Liver (tissue), 3 donors: ENCODE data around the gene RAD51B.

Source experiments
- ATF3 ChIP-seq: IDR thresholded peaks from 2 replicates; pipeline ENCODE4 v1.6.1; 2016; ENCODE audit warnings: antibody characterized with exemption
- CTCF ChIP-seq: fragments of 150-350 bp; IDR thresholded peaks from 2 replicates; pipeline ENCODE4 v1.5.1; 2017; ENCODE audit warnings: improper control_type of control experiment, low read depth, low read length; ENCODE audit not compliant: missing input control
- GABPA ChIP-seq, 2 donors: IDR thresholded peaks in 1 of 2; conservative IDR thresholded peaks in 1 of 2; 2 replicates each; pipeline ENCODE4 v1.6.1; 2016; ENCODE audit warnings: antibody characterized with exemption in 2 of 2, mild to moderate bottlenecking in 1 of 2, moderate library complexity in 1 of 2
- SP1 ChIP-seq: IDR thresholded peaks from 2 replicates; pipeline ENCODE4 v1.6.1; 2018; ENCODE audit warnings: antibody characterized with exemption, mild to moderate bottlenecking
- TAF1 ChIP-seq: conservative IDR thresholded peaks from 2 replicates; pipeline ENCODE4 v1.6.1; 2016; ENCODE audit warnings: antibody characterized with exemption, mild to moderate bottlenecking
- TF ChIP-seq, protein P1 (sequence below): IDR thresholded peaks from 2 replicates; pipeline ENCODE4 v1.6.1; 2016; ENCODE audit warnings: antibody characterized with exemption
- TF ChIP-seq, protein P2 (sequence below): IDR thresholded peaks from 2 replicates; pipeline ENCODE4 v1.6.1; 2016; ENCODE audit warnings: antibody characterized with exemption, mild to moderate bottlenecking
- donor health status: healthy.
- donor health status: healthy.

DNA sequence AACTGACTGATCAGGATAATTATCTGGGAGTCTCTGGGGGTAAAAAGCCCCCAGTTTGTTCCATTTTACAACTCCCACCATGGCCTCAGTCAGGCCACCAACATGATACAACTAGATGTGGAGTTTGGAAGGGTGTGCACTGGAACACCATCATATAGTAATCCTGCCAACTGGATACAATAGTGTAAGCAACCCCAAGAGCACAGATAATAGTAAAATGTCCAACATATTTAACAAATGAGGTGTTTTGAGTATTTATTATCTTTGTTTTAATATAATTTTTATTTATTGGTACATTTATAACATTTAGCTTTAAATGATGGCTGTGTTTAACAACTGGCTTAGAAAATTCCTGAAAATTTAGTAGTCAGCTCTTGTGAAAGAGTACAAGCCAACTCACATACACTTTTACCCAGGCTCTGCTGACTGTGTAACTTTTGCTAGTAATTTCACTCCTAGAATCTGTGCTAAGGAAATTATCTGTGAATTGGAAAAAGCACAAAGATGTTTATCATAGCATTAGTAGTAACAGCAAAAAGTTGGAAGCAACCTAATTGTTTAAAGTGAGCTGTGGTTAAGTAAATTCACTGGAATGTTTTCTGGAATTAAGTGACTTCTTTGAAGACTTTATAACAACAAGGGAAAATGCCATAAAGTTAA lies 196.8 kb downstream of the RAD51B start:
- TF ChIP-seq CTCF (no peak), ATF3 (no peak), GABPA (IDR thresholded peaks at IDR 0.05 in 1 of 2, conservative IDR thresholded peaks at IDR 0.05 in 1 of 2) (no peak), TAF1 (no peak), SP1 (no peak)
- TF ChIP-seq, protein P1, sequence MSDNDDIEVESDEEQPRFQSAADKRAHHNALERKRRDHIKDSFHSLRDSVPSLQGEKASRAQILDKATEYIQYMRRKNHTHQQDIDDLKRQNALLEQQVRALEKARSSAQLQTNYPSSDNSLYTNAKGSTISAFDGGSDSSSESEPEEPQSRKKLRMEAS, result no peak
- TF ChIP-seq, protein P2, sequence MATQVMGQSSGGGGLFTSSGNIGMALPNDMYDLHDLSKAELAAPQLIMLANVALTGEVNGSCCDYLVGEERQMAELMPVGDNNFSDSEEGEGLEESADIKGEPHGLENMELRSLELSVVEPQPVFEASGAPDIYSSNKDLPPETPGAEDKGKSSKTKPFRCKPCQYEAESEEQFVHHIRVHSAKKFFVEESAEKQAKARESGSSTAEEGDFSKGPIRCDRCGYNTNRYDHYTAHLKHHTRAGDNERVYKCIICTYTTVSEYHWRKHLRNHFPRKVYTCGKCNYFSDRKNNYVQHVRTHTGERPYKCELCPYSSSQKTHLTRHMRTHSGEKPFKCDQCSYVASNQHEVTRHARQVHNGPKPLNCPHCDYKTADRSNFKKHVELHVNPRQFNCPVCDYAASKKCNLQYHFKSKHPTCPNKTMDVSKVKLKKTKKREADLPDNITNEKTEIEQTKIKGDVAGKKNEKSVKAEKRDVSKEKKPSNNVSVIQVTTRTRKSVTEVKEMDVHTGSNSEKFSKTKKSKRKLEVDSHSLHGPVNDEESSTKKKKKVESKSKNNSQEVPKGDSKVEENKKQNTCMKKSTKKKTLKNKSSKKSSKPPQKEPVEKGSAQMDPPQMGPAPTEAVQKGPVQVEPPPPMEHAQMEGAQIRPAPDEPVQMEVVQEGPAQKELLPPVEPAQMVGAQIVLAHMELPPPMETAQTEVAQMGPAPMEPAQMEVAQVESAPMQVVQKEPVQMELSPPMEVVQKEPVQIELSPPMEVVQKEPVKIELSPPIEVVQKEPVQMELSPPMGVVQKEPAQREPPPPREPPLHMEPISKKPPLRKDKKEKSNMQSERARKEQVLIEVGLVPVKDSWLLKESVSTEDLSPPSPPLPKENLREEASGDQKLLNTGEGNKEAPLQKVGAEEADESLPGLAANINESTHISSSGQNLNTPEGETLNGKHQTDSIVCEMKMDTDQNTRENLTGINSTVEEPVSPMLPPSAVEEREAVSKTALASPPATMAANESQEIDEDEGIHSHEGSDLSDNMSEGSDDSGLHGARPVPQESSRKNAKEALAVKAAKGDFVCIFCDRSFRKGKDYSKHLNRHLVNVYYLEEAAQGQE, result no peak
